NT2/D1 (cell line): ENCODE data around the gene TUBB3.

Experiments
- SUZ12 ChIP-seq: IDR thresholded peaks from 2 replicates; pipeline ENCODE4 v1.6.1; 2011; ENCODE audit not compliant: insufficient read length, insufficient read depth; ENCODE audit errors: extremely low read depth
- YY1 ChIP-seq: IDR thresholded peaks from 2 replicates; pipeline ENCODE4 v1.6.1; 2011; ENCODE audit not compliant: insufficient read length, insufficient read depth
- ZNF274 ChIP-seq: IDR thresholded peaks from 2 replicates; pipeline ENCODE4 v1.6.1; 2011; ENCODE audit warnings: mild to moderate bottlenecking, low read depth, low read length

DNA sequence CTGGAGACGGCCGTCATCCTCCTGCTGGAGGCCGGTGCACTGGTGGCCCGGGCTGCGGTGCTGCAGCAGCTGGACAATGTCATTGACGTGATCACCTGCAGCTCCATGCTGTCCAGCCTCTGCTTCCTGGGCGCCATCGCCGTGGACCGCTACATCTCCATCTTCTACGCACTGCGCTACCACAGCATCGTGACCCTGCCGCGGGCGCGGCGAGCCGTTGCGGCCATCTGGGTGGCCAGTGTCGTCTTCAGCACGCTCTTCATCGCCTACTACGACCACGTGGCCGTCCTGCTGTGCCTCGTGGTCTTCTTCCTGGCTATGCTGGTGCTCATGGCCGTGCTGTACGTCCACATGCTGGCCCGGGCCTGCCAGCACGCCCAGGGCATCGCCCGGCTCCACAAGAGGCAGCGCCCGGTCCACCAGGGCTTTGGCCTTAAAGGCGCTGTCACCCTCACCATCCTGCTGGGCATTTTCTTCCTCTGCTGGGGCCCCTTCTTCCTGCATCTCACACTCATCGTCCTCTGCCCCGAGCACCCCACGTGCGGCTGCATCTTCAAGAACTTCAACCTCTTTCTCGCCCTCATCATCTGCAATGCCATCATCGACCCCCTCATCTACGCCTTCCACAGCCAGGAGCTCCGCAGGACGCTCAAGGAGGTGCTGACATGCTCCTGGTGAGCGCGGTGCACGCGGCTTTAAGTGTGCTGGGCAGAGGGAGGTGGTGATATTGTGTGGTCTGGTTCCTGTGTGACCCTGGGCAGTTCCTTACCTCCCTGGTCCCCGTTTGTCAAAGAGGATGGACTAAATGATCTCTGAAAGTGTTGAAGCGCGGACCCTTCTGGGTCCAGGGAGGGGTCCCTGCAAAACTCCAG, 3.4 kb upstream of the TUBB3 start:
- no peak for TF ChIP-seq YY1
- TF ChIP-seq SUZ12 = no peak
- no peak for TF ChIP-seq ZNF274
